Transverse colon (tissue), 4 donors: ENCODE data around the gene GLI1. TPM values are rescaled to one million over a fixed set of nuclear protein-coding genes. Genes with fewer than 3 reads are reported as not detected.

ENCODE experiments used
- DNase-seq: peaks from one replicate; pipeline ENCODE4 v3.0.0-alpha.2; 2019
- H3K27ac ChIP-seq, 4 donors: fragments of 200-600 bp; sonication (generic); 2 replicates each; pipeline ENCODE4 v1.5.1; 2016 to 2018; ENCODE audit warnings: inconsistent platforms in 4 of 4
- H3K27me3 ChIP-seq: fragments of 200-600 bp; sonication (generic); 2 replicates; pipeline ENCODE4 v1.5.1; 2017; ENCODE audit warnings: inconsistent platforms
- H3K36me3 ChIP-seq, 4 donors: fragments of 200-600 bp; sonication (generic); 2 replicates each; pipeline ENCODE4 v1.5.1; 2017 to 2019; ENCODE audit warnings: inconsistent platforms in 4 of 4
- H3K4me1 ChIP-seq, 4 donors: fragments of 200-600 bp; sonication (generic); 2 replicates each; pipeline ENCODE4 v1.5.1; 2017 to 2020; ENCODE audit warnings: inconsistent platforms in 4 of 4
- H3K4me3 ChIP-seq, 4 donors: fragments of 200-600 bp; sonication (generic); 1 replicate in 1 of 4; 2 replicates in 3 of 4; pipeline versions ENCODE4 v1.5.1 to v1.6.1; 2017 to 2019; ENCODE audit warnings: inconsistent platforms in 4 of 4
- H3K9me3 ChIP-seq, 2 donors: fragments of 200-600 bp; sonication (generic); 2 replicates each; pipeline ENCODE4 v1.5.1; 2017 to 2019; ENCODE audit warnings: inconsistent platforms in 2 of 2
- EP300 ChIP-seq: sonication (generic); formaldehyde crosslinking; IDR thresholded peaks from one replicate; pipeline ENCODE4 v1.6.1; 2017; ENCODE audit warnings: antibody characterized with exemption, low read depth
- POLR2A ChIP-seq: fragments of 450-650 bp; IDR thresholded peaks from one replicate; pipeline ENCODE4 v1.6.1; 2016; ENCODE audit warnings: antibody characterized with exemption, mild to moderate bottlenecking, moderate library complexity
- POLR2AphosphoS5 ChIP-seq, 3 donors: sonication (generic); formaldehyde crosslinking; IDR thresholded peaks; one replicate each; pipeline ENCODE4 v1.6.1; 2016; ENCODE audit warnings: antibody characterized with exemption in 3 of 3
- WGBS, 2 donors: methylation state at CpG; one replicate each; pipeline ENCODE4 v1.1.5; 2018; ENCODE audit warnings: low coverage in 1 of 2; 5-methylcytosine and 5-hydroxymethylcytosine counted together
- in situ Hi-C, 4 donors: fragments of 200-750 bp; cut with MboI; loops; one replicate each; pipeline versions ENCODE4 v1.15.0 to v1.15.1; 2017; ENCODE audit warnings: low sequenced_read_pairs in 3 of 4, low pct_ligation_motif_present in 1 of 4, low pct_unique_long_range_greater_than_20kb in 1 of 4
- intact Hi-C: fragments of 100-400 bp; cut with DNase I; formaldehyde crosslinking; loops from one replicate; pipeline ENCODE4 v1.15.1; 2023; ENCODE audit warnings: low total_unique reads
- total RNA-seq, 4 donors: library from RNA; depleted of rRNA; stranded (reverse); fragments of >200 nt; gene quantifications; one replicate each; pipeline ENCODE4 v1.1.0, GENCODE V29; 2016
- TF ChIP-seq, protein P1 (sequence below), 5 experiments: fragments of 200-600 bp in 3 of 5; fragments of 450-650 bp in 2 of 5; sonication (generic) in 3 of 5; IDR thresholded peaks; 1 replicate in 2 of 5; 2 replicates in 3 of 5; pipeline ENCODE4 v1.5.1; 2016 to 2017; ENCODE audit warnings: antibody characterized with exemption in 5 of 5, inconsistent platforms in 3 of 5, mild to moderate bottlenecking in 2 of 5, moderate library complexity in 1 of 5

The GLI1 gene
- total RNA-seq, 4 donors from 2014 or later = 0.41 to 1.2 (median 0.79) TPM; not detected in 1

DNA sequence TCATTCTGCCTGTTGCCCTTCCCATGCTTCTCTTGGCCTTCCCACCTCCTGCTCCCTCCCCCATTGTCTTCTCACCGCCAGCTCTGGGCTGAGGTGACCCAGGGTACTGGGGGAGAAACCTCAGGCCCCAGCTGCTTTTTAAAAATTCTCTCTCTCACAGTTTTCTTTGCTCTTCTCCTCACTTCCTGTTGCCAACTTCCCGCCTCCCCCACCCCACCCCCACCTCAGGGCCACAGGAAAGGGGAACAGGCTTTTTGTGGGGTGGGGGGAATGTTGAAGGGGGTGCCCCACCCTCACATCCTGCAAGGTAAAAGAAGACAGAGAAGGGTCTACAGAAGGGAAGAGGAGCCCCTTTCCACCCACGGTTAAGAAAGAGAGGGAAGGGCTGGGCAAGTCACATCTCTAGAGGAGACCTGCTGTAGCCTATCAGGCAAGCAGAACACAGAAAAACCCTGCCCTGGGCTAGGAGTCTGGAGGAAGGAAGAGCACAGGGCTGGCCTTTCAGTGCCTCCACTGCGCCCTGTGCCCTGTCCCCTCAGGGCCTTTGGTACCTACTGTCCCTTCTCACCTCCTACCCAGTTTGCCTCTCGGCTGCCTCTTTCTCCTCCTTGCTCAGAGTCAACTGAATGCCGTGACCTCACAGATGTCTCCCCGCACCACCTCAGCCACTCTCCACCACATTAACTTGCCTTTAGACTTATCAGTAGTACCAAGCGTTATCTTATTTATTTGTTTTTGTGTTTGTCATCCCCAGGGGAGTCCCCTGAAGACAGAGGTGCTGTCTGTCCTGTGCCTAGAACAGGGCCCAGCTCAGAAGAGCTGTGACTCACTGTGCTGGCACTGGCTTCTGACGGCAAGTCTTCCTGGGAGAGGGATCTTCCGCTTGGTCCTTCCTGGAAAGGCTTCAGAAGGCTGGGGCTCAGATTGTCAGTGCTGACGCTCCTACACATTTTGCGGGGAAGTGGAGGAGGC is 18.4 kb downstream of the GLI1 start:
- Histone ChIP-seq H3K36me3 (no peaks in the 10 kb centered on the region), H3K27ac (peak overlapping the region; percentile 65 to 81 (median 78)), H3K9me3 (no peaks in the 10 kb centered on the region), H3K4me1 (peaks cover 15 to 33% (median 16%) of the 10 kb centered on the region in 4 donors), H3K4me3 (peak overlapping the region in 2 of 4 donors; percentile 23 to 44), H3K27me3 (peaks cover 87% of the 10 kb centered on the region)
- intact Hi-C loops (no loop called here), in situ Hi-C loops (no loop called here)
- DNase-seq = no peak
- TF ChIP-seq EP300 (no peak), POLR2AphosphoS5 (IDR thresholded peaks at IDR 0.05) (no peak), POLR2A (no peak)
- TF ChIP-seq, protein P1, sequence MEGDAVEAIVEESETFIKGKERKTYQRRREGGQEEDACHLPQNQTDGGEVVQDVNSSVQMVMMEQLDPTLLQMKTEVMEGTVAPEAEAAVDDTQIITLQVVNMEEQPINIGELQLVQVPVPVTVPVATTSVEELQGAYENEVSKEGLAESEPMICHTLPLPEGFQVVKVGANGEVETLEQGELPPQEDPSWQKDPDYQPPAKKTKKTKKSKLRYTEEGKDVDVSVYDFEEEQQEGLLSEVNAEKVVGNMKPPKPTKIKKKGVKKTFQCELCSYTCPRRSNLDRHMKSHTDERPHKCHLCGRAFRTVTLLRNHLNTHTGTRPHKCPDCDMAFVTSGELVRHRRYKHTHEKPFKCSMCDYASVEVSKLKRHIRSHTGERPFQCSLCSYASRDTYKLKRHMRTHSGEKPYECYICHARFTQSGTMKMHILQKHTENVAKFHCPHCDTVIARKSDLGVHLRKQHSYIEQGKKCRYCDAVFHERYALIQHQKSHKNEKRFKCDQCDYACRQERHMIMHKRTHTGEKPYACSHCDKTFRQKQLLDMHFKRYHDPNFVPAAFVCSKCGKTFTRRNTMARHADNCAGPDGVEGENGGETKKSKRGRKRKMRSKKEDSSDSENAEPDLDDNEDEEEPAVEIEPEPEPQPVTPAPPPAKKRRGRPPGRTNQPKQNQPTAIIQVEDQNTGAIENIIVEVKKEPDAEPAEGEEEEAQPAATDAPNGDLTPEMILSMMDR (IDR thresholded peaks at IDR 0.05) = no peak
- 40 to 59% methylated on average over 7 to 12 of the region's 12 CpGs for WGBS, 2 donors

- in situ Hi-C loops (no loop called here), intact Hi-C loops (no loop called here)
- no peak for DNase-seq
- WGBS, 2 donors = 58 to 74% methylated on average over 2 to 10 of the region's 10 CpGs
- TF ChIP-seq, protein P1 (IDR thresholded peaks at IDR 0.05) = no peak
- TF ChIP-seq POLR2A = no peak
- no peak for TF ChIP-seq EP300
- no peak for TF ChIP-seq POLR2AphosphoS5 (IDR thresholded peaks at IDR 0.05)
- H3K36me3 ChIP-seq = no peaks in the 10 kb centered on the region
- peaks cover 15 to 33% (median 16%) of the 10 kb centered on the region in 4 donors for H3K4me1 ChIP-seq
- H3K27me3 ChIP-seq = peaks cover 77% of the 10 kb centered on the region
- peak overlapping the region; percentile 65 to 81 (median 78) for H3K27ac ChIP-seq
- no peaks in the 10 kb centered on the region for H3K9me3 ChIP-seq
- H3K4me3 ChIP-seq = peak overlapping the region in 1 of 4 donors; percentile 44
Observed at GRCh38 chr12:57479043-57479375, 19.4 kb downstream of the GLI1 start.

DNA sequence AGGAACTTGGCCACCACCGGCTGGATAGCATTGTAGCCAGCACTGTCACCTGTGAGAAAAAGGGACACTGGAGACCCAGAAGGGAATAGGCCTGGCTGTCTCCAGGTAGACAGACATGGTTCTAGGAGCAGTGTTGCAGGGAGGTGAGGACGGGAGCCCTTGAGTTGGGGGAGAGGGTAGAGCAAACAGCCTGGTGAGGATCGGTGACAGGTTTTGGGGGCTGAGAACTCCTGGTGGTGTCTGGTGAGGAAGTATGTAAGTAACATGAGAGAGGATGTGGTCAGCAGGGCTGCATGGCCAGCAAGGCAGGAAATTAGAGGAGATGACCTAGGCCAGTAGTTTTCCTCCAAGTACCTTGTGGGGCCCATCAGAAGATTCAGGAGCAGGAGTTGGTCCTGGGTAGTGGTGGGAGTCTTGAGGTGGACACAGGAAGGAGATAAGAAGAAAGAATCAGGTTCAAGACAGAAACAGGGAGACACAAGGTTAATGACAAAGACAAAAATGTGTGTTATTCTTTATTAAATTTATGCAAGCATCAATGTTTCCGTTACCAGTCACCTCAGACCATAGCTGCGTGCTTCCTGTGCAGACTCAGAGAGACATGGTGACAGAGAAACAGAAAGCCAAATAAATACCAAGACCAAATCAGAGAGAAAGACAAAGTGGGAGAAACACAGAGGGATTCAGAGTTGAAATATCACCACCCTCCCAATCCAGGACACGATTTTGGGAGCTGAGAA is 20.0 kb downstream of the GLI1 start, which contains the start of gene ARHGAP9:
Gene ARHGAP9, minus strand, starts transcription at position 491 of the 740 bp plus-strand sequence. Its CDS starts 460 bp downstream, at position 31.
- in situ Hi-C loops = no loop called here
- no peaks in the 10 kb centered on the region for H3K9me3 ChIP-seq
- no peaks in the 10 kb centered on the region for H3K36me3 ChIP-seq
- H3K27me3 ChIP-seq = peaks cover 71% of the 10 kb centered on the region
- intact Hi-C loops = no loop called here
- TF ChIP-seq, protein P1 (IDR thresholded peaks at IDR 0.05) = no peak
- no peak for TF ChIP-seq EP300
- peak; percentile 24 for TF ChIP-seq POLR2A
- peak in 1 of 3 donors; percentile 8 for TF ChIP-seq POLR2AphosphoS5 (IDR thresholded peaks at IDR 0.05)
- no peak for DNase-seq
- H3K4me1 ChIP-seq = peaks cover 15 to 33% (median 16%) of the 10 kb centered on the region in 4 donors
- 48 to 58% methylated on average over 4 to 6 of the region's 6 CpGs for WGBS, 2 donors
- peak within 1 kb of the TSS; percentile 65 to 81 (median 78) for H3K27ac ChIP-seq
- peak within 1 kb of the TSS in 1 of 4 donors; percentile 44 for H3K4me3 ChIP-seq

- Histone ChIP-seq H3K4me3 (no peak overlapping the region), H3K27me3 (peaks cover 50% of the 10 kb centered on the region), H3K36me3 (no peaks in the 10 kb centered on the region), H3K27ac (no peak overlapping the region), H3K9me3 (no peaks in the 10 kb centered on the region), H3K4me1 (peaks cover 0 to 14% (median 0%) of the 10 kb centered on the region in 4 donors)
- TF ChIP-seq POLR2A = no peak
- TF ChIP-seq EP300 = no peak
- no peak for TF ChIP-seq POLR2AphosphoS5 (IDR thresholded peaks at IDR 0.05)
- TF ChIP-seq, protein P1 (IDR thresholded peaks at IDR 0.05) = no peak
- WGBS, 2 donors = 65% methylated on average over 1 of the region's 1 CpG; no CpG with 5 or more reads in 1 of the 2 donors
- in situ Hi-C loops = no loop called here
- no peak for DNase-seq
- intact Hi-C loops = no loop called here
Observed at GRCh38 chr12:57481671-57482070, 22.1 kb downstream of the GLI1 start.
